Fibroblast of pulmonary artery (primary cell): ENCODE data around the gene ELOA.

Source experiments
- DNase-seq: peaks from one replicate; pipeline ENCODE4 v3.0.0-alpha.2; 2010; ENCODE audit warnings: low read depth
- H3K4me3 ChIP-seq: replicated peaks from 2 replicates; pipeline ENCODE4 v1.5.1; 2011; ENCODE audit warnings: low read depth, mild to moderate bottlenecking, control low read depth, low read length, moderate library complexity
- TF ChIP-seq, protein P1 (sequence below): IDR thresholded peaks from 2 replicates; pipeline ENCODE4 v1.5.1; 2011; ENCODE audit warnings: mild to moderate bottlenecking, control low read depth, low read length, inconsistent platforms; ENCODE audit errors: missing control alignments

The ELOA gene

DNA sequence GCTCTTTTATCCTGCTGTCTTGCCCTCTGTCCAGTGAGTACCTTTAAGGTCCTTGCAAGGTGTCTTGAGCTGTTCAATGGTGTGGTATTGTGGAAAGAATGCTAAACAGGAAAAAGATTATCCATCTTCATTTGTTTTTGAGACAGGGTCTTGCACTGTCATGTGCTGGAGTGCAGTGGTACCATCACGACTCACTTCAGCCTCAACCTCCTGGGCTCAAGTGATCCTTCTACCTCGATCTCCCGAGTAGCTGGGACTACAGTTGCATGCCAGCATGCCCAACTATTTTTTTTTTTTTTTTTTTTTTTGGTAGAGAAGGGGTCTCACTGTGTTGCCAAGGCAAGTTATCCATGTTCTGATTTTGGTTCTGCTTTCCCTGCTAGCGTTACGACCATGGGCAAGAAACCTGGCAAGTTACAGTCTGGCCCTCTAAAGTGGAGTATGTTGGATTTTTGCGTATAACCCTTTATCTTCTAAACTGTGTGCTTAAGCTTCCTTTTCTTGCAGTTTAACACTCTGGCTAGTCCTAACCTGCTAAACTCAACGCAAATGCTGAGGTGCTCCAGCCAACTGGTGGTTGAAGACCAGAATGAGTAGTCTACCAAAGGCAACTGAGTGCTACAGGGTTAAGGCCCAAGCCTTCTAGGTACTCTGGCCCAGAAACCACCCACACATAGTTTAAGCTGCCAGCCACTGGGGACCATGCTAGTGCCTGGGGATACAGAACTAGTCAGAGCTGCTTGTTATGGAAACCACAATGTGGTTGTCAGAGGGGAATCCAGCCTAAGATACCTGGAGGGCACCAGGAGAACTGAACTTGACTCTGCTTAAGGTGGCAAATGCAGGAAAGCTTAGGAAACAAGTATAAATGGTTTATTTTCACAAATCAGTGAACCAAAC lies 43.7 kb upstream of the ELOA start:
- TF ChIP-seq, protein P1, sequence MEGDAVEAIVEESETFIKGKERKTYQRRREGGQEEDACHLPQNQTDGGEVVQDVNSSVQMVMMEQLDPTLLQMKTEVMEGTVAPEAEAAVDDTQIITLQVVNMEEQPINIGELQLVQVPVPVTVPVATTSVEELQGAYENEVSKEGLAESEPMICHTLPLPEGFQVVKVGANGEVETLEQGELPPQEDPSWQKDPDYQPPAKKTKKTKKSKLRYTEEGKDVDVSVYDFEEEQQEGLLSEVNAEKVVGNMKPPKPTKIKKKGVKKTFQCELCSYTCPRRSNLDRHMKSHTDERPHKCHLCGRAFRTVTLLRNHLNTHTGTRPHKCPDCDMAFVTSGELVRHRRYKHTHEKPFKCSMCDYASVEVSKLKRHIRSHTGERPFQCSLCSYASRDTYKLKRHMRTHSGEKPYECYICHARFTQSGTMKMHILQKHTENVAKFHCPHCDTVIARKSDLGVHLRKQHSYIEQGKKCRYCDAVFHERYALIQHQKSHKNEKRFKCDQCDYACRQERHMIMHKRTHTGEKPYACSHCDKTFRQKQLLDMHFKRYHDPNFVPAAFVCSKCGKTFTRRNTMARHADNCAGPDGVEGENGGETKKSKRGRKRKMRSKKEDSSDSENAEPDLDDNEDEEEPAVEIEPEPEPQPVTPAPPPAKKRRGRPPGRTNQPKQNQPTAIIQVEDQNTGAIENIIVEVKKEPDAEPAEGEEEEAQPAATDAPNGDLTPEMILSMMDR = no peak
- H3K4me3 ChIP-seq = no peak overlapping the region
- DNase-seq = no peak

- TF ChIP-seq, protein P1 = no peak
- H3K4me3 ChIP-seq = no peak overlapping the region
- DNase-seq = no peak
These were observed 42.0 kb upstream of the ELOA start for GRCh38 chr1:23701310-23701709.

GRCh38 chr1:23701996-23702395 lies 41.3 kb upstream of the ELOA start:
- TF ChIP-seq, protein P1 = no peak
- H3K4me3 ChIP-seq = no peak overlapping the region
- DNase-seq = no peak

DNA sequence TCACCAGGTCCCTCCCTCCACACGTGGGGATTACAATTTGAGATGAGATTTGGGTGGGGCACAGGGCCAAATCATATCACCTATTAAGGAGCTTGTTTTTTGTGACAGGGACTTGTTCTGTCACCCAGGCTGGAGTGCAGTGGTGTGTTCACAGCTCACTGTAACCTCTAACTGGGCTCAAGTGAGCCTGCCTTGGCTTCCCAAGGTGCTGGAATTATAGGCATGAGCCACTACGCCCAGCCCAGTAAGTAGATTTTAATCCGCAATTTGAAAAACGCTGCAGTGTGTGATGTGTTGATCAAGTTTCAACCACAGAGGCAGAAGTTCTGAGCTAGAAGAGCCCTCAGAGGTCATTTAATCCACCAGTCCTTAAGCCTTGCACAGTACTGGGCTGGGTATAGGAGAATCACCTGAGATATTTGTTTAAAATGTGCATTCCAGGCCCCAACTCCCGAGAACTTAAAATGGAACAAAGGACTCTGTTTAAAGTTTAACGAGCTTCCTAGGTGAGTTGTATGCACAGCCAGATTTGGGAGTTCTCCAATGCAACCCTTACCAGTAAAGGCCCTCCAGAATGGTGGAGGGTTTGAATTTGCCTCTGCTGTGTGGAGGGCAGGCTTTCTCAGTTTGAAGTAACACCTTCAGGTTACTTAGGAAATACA lies 38.3 kb upstream of the ELOA start:
- DNase-seq = no peak
- TF ChIP-seq, protein P1 = no peak
- H3K4me3 ChIP-seq = no peak overlapping the region

GRCh38 chr1:23709229-23709628 lies 34.0 kb upstream of the ELOA start:
- TF ChIP-seq, protein P1 = no peak
- H3K4me3 ChIP-seq = no peak overlapping the region
- no peak for DNase-seq

GRCh38 chr1:23718482-23718881 lies 24.8 kb upstream of the ELOA start:
- TF ChIP-seq, protein P1 = peak; percentile 56
- no peak overlapping the region for H3K4me3 ChIP-seq
- DNase-seq = peak; percentile 55
